ENCODE data around the gene SRRM4.
"Not testable (repeated sequence)": the region's sequence is repeated elsewhere in the genome, so short reads cannot be mapped to it uniquely, and the experiment has no call there.

Gene SRRM4

DNA sequence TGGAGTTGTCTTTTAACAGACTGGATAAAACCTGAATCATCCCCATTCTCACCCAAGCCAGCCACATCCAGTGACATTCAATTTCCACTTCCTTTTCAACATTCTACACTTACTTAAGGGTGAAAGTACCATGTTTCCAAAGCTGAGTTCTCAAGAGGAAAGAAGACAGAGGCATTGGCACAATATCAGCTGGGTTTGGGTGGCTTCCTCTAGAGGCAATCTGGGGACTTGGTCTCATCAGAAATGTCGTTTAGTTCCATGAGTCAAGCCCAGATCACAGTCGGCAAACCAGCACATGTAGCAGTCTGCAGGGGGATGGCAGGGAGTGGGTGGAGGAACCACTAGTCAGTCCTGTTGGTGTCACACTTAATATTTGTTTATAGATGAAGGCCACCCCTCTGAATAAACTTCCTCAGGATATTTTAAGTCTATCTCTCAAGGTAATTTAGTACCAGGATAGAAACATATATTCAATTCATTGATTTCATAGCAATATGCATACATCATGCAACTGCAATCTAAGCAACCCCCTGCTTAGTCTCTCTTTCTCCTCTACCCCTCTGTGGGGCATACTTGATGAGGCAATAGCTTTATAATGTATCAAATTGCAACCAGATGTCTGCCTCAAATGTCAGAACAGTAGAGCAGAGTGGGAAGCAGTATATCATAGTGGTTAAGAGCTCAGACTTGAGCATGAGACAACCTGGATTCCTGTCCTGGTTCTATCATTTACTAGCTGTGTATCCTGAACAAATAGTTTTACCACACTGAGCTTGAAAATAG, 3.0 kb downstream of the SRRM4 start:
- Mint-ChIP-seq H3K27me3 (peaks cover 53% of the 10 kb centered on the region), H3K4me1 (no peaks in the 10 kb centered on the region), H3K9me3 (no peaks in the 10 kb centered on the region), H3K27ac (no peak overlapping the region), H3K4me3 (no peak overlapping the region)
- ATAC-seq (no peak), DNase-seq (no peak)

DNA sequence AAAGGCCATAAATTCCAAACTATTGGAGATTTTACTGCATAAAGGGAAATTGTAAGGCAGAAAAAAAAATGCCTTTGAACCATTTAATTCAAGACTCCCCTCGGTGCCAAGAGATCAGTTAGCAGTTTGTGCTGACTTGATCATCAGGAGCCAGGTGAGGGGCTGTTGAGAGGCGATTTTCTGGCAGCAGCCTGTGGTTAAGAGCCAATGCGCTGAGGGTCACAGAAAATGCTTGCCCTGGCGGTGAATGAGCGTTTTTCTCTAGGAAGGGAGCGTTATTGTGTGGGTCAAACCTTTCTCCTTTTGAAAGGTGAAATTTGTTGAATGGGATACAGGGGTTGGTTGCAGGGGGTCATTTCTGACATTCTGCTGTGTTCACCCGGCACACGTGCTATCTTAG, 4.7 kb downstream of the SRRM4 start:
- no peak overlapping the region for H3K4me3 Mint-ChIP-seq
- H3K4me1 Mint-ChIP-seq = no peaks in the 10 kb centered on the region
- H3K27me3 Mint-ChIP-seq = peaks cover 37% of the 10 kb centered on the region
- H3K9me3 Mint-ChIP-seq = no peaks in the 10 kb centered on the region
- H3K27ac Mint-ChIP-seq = no peak overlapping the region
- ATAC-seq (no peak), DNase-seq (no peak)

DNA sequence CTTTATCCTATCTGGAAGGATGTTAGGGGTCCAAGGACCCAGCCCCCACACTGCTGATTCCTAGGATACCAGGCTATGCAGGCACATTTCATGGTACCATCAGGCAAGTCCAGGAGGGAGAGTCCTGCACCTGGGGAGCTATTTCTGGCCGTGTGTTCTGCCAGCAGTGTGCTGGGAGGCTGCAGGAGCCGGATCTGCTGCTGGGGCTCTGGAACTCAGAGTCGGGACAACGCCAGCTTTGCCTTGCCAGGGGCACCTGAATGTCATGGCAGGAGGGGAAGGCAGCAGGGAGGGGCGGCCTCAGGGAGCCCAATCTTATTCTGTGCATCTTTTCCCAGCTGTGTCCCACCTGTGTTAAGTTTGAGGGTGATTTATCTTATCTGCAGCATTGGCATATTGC, 17.8 kb downstream of the SRRM4 start:
- no peaks in the 10 kb centered on the region for H3K4me1 Mint-ChIP-seq
- no peaks in the 10 kb centered on the region for H3K27me3 Mint-ChIP-seq
- ATAC-seq (no peak), DNase-seq (no peak)
- no peak overlapping the region for H3K27ac Mint-ChIP-seq
- no peak overlapping the region for H3K4me3 Mint-ChIP-seq
- H3K9me3 Mint-ChIP-seq = no peaks in the 10 kb centered on the region

DNA sequence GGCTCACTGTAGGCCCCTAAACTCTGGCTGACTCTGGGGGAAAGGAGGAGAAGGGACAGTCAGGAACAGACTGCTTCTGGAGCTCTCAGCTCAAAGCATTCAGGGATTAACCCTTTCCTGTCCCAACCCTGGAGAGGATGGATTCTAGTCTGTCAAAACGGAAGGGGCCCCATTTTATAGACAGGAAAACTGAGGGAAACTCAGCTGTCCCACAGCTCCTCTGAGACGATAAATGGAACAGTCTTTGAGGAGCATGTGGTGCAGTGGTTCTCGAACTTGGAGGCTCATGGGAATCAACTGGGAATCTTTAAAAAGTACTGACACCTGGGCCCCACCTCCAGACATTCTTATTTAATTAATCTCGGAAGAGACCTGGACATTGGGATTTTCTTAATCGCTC, 23.7 kb downstream of the SRRM4 start:
- ATAC-seq = no peak
- H3K27ac Mint-ChIP-seq = no peak overlapping the region
- H3K27me3 Mint-ChIP-seq = peaks cover 27% of the 10 kb centered on the region
- no peaks in the 10 kb centered on the region for H3K4me1 Mint-ChIP-seq
- DNase-seq = no peak
- no peak overlapping the region for H3K4me3 Mint-ChIP-seq
- peaks cover 11 to 14% of the 10 kb centered on the region in 2 donors for H3K9me3 Mint-ChIP-seq

DNA sequence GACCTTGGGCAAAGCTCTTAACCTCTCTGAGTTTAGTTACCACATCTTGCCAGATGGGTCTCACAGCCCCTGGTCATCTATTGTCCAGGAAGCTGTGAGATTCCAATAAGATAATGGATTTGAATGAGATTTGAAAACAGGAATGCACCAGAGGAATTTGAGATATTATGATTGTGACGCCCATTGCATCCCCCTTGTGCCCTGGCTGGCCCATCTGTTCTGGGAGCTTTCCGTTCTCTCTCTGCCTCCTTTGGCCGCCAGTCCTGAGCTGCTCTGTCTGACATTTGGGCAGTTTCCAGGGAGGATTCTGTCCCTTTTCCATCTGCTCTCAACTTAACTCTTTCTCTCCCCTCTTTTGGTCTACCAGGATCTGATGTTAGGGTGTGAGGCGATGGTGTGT, 24.6 kb downstream of the SRRM4 start:
- Mint-ChIP-seq H3K9me3 (peaks cover 12 to 14% of the 10 kb centered on the region in 2 donors), H3K4me1 (no peaks in the 10 kb centered on the region), H3K4me3 (no peak overlapping the region), H3K27ac (no peak overlapping the region), H3K27me3 (peaks cover 28% of the 10 kb centered on the region)
- DNase-seq (no peak), ATAC-seq (no peak)

DNA sequence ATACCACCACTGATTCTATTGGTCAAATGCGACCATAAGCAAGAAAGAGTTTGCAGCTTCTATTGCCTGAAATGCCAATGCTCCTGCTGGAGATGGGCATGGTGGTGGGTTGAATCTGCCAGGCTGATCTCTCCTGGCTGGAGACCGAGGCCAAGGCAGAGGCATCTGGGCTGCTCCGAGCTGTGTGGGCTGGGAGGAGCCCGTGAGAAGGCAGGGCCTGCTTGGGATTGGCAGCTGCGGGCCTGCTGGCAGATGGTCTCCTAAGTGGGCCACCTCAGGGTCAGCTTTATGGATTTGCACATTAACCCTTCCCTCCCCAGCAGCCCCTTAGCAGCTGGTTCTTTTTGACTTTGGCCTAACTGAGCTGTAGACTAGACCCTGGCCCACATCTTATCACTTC, 25.4 kb downstream of the SRRM4 start:
- Mint-ChIP-seq H3K4me3 (no peak overlapping the region), H3K4me1 (no peaks in the 10 kb centered on the region), H3K27me3 (peaks cover 28% of the 10 kb centered on the region), H3K27ac (no peak overlapping the region), H3K9me3 (peaks cover 14 to 15% of the 10 kb centered on the region in 2 donors)
- DNase-seq (no peak), ATAC-seq (no peak)

DNA sequence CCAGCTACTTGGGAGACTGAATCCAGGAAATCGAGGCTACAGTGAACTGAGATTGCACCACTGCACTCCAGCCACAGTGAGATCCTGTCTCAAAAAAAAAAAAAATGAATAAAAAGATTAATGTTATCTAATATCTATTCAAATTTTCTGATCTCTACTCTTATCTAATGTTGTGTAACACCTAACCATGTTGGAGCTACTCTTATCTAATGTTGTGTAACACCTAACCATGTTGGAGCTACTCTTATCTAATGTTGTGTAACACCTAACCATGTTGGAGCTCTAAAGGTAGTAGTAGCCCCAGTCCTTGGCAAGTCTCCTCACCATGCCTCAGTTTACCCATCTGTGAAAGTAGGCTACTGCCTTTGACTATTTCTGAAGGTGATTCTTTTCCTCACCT, 26.9 kb downstream of the SRRM4 start:
- peaks cover 28% of the 10 kb centered on the region for H3K27me3 Mint-ChIP-seq
- H3K4me3 Mint-ChIP-seq, DNase-seq, H3K27ac Mint-ChIP-seq, ATAC-seq, H3K4me1 Mint-ChIP-seq: not testable (repeated sequence)
- H3K9me3 Mint-ChIP-seq = peaks cover 14 to 21% of the 10 kb centered on the region in 2 donors

DNA sequence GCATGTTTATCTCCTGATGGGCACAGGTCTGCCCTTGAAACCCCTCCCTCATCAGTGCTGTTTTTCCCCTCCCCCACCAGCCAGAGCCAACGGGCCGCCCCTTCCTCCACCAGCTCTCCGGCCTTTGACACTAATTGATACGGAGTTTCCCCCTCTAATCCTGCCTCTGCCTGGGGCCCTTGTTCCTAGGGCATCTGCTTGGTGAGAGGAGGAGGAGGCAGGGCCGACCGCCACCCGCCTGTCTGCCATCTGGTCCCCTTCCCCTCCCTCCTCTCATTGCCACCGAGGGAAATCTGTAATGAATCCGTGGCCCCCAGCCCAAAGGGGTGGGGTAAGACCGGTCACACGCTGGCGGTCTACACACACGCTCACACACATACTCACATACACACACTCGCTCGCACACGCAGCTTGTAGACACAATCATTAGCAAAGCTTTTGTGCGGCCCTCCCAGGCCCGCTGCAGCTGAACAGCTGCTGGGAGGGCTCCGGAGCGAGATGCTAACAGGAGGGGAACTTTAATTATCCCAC, 27.4 kb downstream of the SRRM4 start:
- H3K9me3 Mint-ChIP-seq = peaks cover 14 to 21% of the 10 kb centered on the region in 2 donors
- no peak overlapping the region for H3K4me3 Mint-ChIP-seq
- no peak for ATAC-seq
- no peak for DNase-seq
- no peaks in the 10 kb centered on the region for H3K4me1 Mint-ChIP-seq
- peaks cover 28% of the 10 kb centered on the region for H3K27me3 Mint-ChIP-seq
- no peak overlapping the region for H3K27ac Mint-ChIP-seq

DNA sequence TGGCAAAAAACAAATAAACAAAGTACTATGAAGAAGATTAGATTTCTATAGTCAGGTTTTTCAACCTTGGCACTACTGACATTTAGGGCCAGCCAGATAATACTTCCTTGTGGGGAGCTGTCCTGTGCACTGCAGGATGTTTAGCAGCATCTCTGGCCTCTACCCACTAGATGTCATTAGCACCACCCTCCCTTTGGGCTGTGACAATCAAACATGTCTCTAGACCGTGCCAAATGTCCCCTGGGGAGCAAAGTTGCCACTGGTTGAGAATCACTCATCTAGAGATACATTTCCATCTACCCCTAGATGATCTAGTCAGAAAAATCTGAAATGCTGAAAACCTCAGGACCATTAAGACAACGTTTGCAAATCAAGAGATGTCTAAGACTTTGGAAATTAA, 29.9 kb downstream of the SRRM4 start:
- H3K27ac Mint-ChIP-seq = no peak overlapping the region
- ATAC-seq (no peak), DNase-seq (no peak)
- peaks cover 22% of the 10 kb centered on the region for H3K27me3 Mint-ChIP-seq
- peaks cover 8 to 21% of the 10 kb centered on the region in 2 donors for H3K9me3 Mint-ChIP-seq
- no peak overlapping the region for H3K4me3 Mint-ChIP-seq
- no peaks in the 10 kb centered on the region for H3K4me1 Mint-ChIP-seq

DNA sequence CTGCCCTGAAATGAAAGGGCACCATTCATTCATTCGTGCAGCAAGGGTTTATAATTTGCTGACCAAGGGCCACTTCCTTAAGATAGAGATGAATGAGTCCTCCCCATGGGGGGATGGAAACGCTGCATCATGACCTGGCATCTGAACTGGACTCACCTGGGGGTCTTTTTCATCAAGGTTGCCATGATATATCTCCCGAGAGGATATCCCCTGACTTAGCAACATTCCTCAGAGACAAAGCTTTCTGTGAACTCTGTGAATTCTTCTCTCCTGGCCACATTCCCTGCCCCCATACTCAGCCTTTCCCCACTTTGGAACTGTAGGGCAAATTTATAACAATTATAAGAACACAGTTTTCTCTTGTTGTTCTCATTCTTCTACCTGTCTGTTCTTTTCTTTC, 30.8 kb downstream of the SRRM4 start:
- DNase-seq (no peak), ATAC-seq (no peak)
- Mint-ChIP-seq H3K27me3 (peaks cover 22% of the 10 kb centered on the region), H3K4me1 (no peaks in the 10 kb centered on the region), H3K27ac (no peak overlapping the region), H3K9me3 (peaks cover 7 to 21% of the 10 kb centered on the region in 2 donors), H3K4me3 (no peak overlapping the region)

DNA sequence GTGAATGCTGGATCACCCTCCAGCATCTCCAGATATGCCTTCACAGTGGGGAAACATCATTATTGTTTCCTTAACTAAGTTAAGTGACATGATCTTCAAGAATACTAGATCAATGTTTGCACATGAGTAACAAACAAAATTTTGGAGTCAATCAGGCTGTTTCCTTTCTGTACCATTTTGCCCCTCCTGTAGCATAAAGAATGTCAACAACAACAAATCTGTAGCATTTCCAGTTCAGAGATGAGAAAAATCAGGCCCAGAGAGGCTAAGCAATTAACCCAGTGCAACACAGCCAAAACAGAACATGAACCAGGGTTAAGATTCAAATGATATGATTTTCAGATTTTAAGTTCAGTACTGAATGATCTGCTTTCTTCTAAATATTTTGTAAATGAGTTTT, 31.7 kb downstream of the SRRM4 start:
- Mint-ChIP-seq H3K9me3 (peaks cover 7 to 21% of the 10 kb centered on the region in 2 donors), H3K4me3 (no peak overlapping the region), H3K4me1 (no peaks in the 10 kb centered on the region), H3K27me3 (peaks cover 31% of the 10 kb centered on the region), H3K27ac (no peak overlapping the region)
- no peak for DNase-seq
- ATAC-seq = no peak

DNA sequence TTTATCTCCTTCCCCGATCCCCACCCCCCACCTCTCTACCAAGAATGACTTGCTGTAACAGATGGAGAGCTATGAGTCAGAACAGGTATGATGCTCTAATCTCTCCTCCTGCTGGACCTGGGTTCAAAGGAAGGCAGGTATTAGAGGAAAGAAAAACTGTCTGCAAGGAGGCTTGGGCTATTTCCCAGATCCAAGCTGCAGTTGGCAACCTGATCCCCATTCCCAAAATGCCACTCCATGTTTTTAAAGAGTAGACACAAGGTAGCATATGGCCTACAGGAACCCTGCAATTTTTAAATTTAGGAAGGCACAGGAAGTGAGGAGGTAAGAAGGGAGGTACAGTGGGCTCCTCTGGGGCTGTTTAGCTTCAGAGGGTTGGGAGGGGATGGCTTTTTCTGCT, 33.0 kb downstream of the SRRM4 start:
- DNase-seq = no peak
- H3K4me3 Mint-ChIP-seq = no peak overlapping the region
- peaks cover 32% of the 10 kb centered on the region for H3K27me3 Mint-ChIP-seq
- peaks cover 0 to 15% of the 10 kb centered on the region in 2 donors for H3K9me3 Mint-ChIP-seq
- H3K27ac Mint-ChIP-seq = no peak overlapping the region
- no peak for ATAC-seq
- H3K4me1 Mint-ChIP-seq = no peaks in the 10 kb centered on the region

DNA sequence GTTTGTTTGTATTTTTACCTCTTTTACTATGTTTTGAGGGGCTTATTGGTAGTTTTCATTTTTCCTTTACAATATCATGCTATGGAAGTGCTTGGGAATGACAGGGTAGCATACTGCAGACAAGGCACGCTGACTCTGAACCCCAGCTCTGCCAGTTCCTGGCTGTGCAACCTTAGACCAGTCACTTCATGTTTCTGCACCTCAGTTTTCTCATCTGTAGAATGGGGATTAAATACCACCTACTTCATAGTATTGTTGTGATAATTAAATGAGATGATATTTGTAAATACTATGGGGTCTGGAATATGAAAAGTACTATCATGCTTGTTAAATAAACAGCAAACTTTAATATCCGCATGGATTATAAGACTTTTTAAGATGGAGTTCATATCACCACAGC, 35.4 kb downstream of the SRRM4 start:
- Mint-ChIP-seq H3K27me3 (peaks cover 40% of the 10 kb centered on the region), H3K9me3 (peaks cover 13 to 18% of the 10 kb centered on the region in 2 donors), H3K4me1 (no peaks in the 10 kb centered on the region), H3K4me3 (no peak overlapping the region), H3K27ac (no peak overlapping the region)
- no peak for DNase-seq
- ATAC-seq = no peak

DNA sequence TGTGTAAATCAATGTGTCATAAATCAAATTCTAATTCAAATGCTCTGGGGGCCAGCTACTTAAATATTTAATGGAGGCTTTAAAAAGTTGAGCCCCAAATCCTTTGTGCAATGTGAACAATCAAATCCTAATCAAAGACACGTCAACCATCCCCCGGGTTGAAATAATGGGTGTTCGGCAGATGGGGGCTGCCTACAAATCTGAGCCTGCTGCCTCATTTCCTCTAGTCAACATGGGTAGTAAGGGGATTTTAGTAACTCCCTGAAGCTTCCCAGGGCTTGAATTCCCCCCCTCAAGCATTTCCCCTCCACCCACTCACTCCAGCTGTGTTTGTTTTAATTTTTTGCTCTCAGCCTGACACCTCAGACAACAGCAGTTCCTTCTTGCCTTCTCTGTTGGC, 37.8 kb downstream of the SRRM4 start:
- Mint-ChIP-seq H3K4me3 (no peak overlapping the region), H3K4me1 (no peaks in the 10 kb centered on the region), H3K27me3 (peaks cover 40% of the 10 kb centered on the region), H3K27ac (no peak overlapping the region), H3K9me3 (peaks cover 13% of the 10 kb centered on the region in 2 donors)
- DNase-seq (no peak), ATAC-seq (no peak)

DNA sequence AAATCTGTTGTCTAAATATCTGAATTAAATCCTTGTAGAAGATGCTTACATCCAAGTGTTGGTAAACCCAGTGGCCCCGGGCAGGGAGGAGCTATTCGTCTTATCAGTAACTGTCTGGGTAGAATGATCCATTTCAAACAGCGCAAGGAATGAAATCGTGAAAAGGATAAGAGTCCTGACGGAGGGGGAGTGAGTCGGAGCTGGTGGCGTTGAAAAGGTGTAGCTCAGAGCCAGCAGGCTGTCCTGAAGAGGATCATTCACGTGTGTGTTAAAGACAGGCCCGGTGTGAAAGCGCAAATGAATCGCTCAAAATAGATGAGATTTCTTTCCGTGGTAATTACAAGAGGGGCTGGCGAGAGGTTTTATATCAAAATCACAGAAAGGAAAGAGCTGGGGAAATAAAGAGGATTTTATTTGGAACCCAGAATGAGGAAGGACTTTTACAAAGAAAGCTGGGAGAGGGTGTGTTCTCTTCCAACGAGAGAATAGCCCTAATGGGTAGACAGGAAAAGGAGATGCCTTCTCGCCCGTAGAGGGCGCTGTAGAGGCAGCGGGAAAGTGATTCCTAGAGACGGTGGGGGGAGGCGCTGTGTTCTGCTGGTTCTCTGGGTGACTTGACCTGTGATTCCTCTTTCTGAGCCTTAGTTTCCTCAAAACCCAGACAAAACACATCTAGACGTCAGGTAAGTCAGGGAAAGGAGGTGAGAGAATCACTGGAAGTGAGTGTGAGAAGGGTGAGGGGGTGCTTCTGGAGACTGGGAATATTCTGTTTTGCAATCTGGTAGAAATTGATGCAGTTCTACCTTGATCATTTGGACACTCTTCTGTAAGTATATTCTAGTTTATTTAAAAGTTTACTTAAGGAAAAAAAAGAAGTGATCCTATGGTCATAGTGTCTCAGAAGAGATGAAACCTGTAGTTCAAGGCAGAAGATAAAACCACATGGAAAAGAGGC, 39.3 kb downstream of the SRRM4 start:
- H3K27ac Mint-ChIP-seq = no peak overlapping the region
- H3K4me1 Mint-ChIP-seq = no peaks in the 10 kb centered on the region
- H3K9me3 Mint-ChIP-seq = peaks cover 17 to 20% of the 10 kb centered on the region in 2 donors
- no peak for DNase-seq
- no peak overlapping the region for H3K4me3 Mint-ChIP-seq
- no peak for ATAC-seq
- peaks cover 40% of the 10 kb centered on the region for H3K27me3 Mint-ChIP-seq

DNA sequence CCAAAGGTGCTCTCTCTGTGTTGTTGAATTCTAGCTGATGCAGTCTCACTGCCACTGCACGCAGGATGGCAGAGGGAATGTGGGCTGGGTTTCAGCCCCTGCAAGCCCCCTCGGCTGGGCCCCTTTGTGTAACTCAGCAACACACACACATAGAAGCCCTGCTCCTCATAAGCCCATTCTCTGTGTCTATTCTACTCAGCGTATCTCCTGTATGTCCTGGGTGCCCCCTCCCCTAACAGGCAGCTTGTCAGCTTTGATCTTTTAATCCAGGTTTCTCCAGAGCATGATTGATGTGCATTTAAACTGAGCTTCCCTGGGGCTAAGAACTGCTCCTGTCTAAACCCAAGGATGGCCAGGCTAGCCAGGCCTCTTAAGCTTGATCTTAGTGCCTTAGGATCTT, 43.0 kb downstream of the SRRM4 start:
- no peaks in the 10 kb centered on the region for H3K4me1 Mint-ChIP-seq
- H3K27me3 Mint-ChIP-seq = peaks cover 16% of the 10 kb centered on the region
- DNase-seq = no peak
- no peak for ATAC-seq
- no peak overlapping the region for H3K27ac Mint-ChIP-seq
- no peak overlapping the region for H3K4me3 Mint-ChIP-seq
- peaks cover 20 to 21% of the 10 kb centered on the region in 2 donors for H3K9me3 Mint-ChIP-seq

Measured in stimulated activated naive CD8-positive, alpha-beta T cell treated with anti-CD3 and anti-CD28 coated beads, Interleukin-15, amount 100 ng/mL, for 72 hours (primary cell).